Measurements from ENCODE around the gene DLG2.

DLG2 gene

GRCh38 chr11:84497181-84497580, 1130.0 kb downstream of the DLG2 start:
- TF ChIP-seq CTCF (IDR thresholded peaks at IDR 0.05; ENCODE audit: borderline replicate concordance, insufficient read depth, low read depth, low read length), result no peak

GRCh38 chr11:84496122-84496521, 1131.0 kb downstream of the DLG2 start:
- TF ChIP-seq CTCF (IDR thresholded peaks at IDR 0.05; ENCODE audit: borderline replicate concordance, insufficient read depth, low read depth, low read length), result no peak

More at GRCh38 chr11:84497181-84497580, 1130.0 kb downstream of the DLG2 start:
- H3K4me3 ChIP-seq (ENCODE audit: low read depth, low read length), result no peak overlapping the region

GRCh38 chr11:84480131-84480530, 1147.0 kb downstream of the DLG2 start:
- no peak for TF ChIP-seq CTCF (IDR thresholded peaks at IDR 0.05; ENCODE audit: borderline replicate concordance, insufficient read depth, low read depth, low read length)
- no peak overlapping the region for H3K4me3 ChIP-seq (ENCODE audit: low read depth, low read length)

More at GRCh38 chr11:84496122-84496521, 1131.0 kb downstream of the DLG2 start:
- H3K4me3 ChIP-seq (ENCODE audit: low read depth, low read length), result no peak overlapping the region

GRCh38 chr11:84476581-84476980, 1150.6 kb downstream of the DLG2 start:
- TF ChIP-seq CTCF (IDR thresholded peaks at IDR 0.05; ENCODE audit: borderline replicate concordance, insufficient read depth, low read depth, low read length), result no peak

DNA sequence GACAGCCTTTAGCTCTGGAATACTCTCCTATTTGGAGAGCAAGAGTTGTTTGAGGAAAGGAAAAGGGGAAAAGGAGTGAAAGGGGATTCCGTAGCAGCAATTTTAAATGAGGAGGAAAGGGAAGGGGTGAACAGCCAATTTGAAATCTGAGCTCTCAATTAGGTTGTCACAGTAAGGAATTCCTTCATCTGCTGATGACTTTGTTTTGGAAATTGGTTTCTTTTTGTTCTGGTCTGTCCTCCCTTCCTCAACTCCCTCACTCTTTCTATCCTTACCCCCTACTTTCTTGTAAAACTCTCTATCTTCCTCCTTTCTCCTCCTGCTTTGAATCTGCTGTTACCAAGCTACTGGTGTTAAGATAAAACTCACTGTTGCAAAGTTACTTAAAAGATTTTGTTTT, 1155.6 kb downstream of the DLG2 start:
- H3K4me3 ChIP-seq (ENCODE audit: low read depth, low read length), result no peak overlapping the region
- no peak for TF ChIP-seq CTCF (IDR thresholded peaks at IDR 0.05; ENCODE audit: borderline replicate concordance, insufficient read depth, low read depth, low read length)

More at GRCh38 chr11:84476581-84476980, 1150.6 kb downstream of the DLG2 start:
- no peak overlapping the region for H3K4me3 ChIP-seq (ENCODE audit: low read depth, low read length)

DNA sequence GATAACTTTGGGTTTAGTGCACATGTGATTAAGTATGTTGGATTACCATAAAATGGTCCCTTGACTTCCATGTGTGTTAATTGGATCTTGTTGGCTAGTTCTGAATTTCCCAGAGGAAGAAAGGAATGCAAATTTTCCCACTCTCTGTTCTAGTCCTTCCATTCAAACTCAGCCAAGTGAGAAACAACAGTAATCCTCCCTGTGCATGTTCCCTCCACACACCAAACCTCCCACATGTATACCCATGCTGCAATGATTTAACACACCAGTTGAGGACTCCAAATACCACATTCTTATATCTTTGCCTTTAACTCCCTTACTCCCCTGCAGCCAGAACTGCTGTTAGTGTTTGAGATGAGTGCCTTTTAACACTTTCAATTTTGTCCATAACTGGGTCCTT, 1158.9 kb downstream of the DLG2 start:
- H3K4me3 ChIP-seq (ENCODE audit: low read depth, low read length), result no peak overlapping the region
- no peak for TF ChIP-seq CTCF (IDR thresholded peaks at IDR 0.05; ENCODE audit: borderline replicate concordance, insufficient read depth, low read depth, low read length)

GRCh38 chr11:84465040-84465439, 1162.1 kb downstream of the DLG2 start:
- H3K4me3 ChIP-seq (ENCODE audit: low read depth, low read length), result no peak overlapping the region
- TF ChIP-seq CTCF (IDR thresholded peaks at IDR 0.05; ENCODE audit: borderline replicate concordance, insufficient read depth, low read depth, low read length), result no peak

All from GM12875 (cell line).